ENCODE data around the gene GPR155.

Gene GPR155

DNA sequence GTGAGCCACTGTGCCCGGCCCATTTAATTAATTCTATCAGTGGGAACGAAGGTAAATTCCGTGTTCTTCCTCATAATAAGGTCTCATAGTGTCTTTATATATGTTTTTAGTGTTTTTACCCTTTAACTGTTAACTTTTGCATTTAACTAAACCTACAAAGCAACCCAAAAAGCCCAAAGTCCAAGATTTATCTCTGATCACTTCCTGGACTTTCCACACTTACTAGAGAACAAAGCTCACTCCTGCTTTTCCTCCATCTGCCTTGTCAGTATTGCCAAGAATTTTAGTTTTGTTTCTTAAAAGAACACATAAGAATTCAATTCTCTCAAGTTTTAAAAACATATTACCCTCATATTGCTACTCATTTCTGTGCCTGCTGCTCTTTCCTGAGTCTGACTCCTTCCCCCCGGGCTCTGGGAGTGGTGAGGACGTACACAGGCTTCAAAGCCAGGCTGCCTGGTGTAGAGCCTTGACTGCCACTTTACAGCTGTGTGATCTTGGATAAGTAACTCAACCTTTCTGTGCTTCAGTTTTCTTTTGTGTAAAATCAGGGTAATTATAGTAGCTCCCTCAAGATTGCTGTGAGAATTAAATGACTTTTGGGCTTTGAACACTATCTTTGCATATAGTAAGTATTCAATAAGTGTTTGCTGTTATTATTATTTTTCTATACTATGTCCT lies 24.9 kb upstream of the GPR155 start:
- TF ChIP-seq, protein P1, sequence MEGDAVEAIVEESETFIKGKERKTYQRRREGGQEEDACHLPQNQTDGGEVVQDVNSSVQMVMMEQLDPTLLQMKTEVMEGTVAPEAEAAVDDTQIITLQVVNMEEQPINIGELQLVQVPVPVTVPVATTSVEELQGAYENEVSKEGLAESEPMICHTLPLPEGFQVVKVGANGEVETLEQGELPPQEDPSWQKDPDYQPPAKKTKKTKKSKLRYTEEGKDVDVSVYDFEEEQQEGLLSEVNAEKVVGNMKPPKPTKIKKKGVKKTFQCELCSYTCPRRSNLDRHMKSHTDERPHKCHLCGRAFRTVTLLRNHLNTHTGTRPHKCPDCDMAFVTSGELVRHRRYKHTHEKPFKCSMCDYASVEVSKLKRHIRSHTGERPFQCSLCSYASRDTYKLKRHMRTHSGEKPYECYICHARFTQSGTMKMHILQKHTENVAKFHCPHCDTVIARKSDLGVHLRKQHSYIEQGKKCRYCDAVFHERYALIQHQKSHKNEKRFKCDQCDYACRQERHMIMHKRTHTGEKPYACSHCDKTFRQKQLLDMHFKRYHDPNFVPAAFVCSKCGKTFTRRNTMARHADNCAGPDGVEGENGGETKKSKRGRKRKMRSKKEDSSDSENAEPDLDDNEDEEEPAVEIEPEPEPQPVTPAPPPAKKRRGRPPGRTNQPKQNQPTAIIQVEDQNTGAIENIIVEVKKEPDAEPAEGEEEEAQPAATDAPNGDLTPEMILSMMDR (IDR thresholded peaks at IDR 0.05; ENCODE audit: low read depth, low read length, missing control alignments), result no peak
- DNase-seq (ENCODE audit: low read depth), result no peak
- no peak overlapping the region for H3K4me3 ChIP-seq (ENCODE audit: low read depth, low read length)

DNA sequence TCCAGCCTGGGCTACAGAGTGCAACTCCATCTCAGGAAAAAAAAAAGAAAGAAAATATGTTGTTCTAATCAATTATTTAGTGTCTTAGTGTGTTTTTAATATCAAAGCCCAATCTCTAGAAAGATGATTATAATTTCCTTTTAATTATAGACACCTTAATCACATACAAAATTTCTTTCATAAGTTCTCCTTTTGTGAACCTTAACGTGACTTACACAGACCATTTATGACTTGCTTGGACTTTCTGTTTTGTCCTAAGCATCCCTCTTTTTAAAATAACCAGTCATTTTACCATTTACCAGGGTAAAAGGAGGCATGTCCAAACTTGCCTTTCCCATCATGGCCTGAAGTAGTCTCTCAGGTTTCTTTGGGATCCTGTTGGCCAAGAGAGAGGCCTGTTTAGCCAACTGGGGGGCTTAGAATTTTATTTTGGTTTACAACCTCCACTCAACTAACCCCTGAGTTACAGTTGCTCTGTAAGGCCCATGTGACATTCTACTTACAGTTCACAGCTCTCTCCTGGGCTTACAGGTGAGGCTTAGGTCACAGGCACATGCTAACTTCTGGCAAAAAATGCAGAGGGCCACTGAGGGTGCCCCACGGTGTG lies 23.9 kb upstream of the GPR155 start:
- H3K4me3 ChIP-seq (ENCODE audit: low read depth, low read length), result no peak overlapping the region
- no peak for DNase-seq (ENCODE audit: low read depth)
- TF ChIP-seq, protein P1 (IDR thresholded peaks at IDR 0.05; ENCODE audit: low read depth, low read length, missing control alignments), result no peak

DNA sequence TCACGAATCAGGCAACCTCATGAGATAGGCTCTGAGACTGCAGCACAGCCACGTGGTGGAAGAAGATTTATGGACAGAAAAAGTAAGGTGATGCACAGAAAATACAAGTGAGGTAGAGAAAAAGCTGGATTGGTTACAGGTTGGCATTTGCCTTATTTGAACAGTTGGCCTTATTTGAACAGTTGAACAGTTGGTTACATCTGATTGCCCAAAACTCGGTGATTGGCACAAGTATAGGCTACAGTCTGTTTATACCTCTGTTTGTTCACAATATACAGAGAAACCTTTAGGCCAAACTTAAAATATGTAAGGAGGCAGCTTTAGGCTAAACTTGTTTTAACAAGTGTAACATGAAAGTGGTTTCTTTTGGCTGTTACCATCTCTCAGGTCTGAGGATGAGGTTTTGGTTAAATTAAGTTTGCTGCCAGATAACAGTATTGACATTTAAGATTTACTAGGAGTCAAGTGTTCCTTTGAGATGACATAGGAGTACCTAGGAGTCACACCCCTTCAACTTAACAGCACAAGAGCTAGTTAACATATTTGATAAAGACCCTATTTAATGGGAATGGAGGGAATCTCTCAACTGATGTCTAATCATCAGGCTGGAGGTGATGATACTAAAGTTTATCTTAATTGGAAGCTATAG lies 16.5 kb upstream of the GPR155 start:
- no peak overlapping the region for H3K4me3 ChIP-seq (ENCODE audit: low read depth, low read length)
- TF ChIP-seq, protein P1 (IDR thresholded peaks at IDR 0.05; ENCODE audit: low read depth, low read length, missing control alignments), result no peak
- DNase-seq (ENCODE audit: low read depth), result no peak

DNA sequence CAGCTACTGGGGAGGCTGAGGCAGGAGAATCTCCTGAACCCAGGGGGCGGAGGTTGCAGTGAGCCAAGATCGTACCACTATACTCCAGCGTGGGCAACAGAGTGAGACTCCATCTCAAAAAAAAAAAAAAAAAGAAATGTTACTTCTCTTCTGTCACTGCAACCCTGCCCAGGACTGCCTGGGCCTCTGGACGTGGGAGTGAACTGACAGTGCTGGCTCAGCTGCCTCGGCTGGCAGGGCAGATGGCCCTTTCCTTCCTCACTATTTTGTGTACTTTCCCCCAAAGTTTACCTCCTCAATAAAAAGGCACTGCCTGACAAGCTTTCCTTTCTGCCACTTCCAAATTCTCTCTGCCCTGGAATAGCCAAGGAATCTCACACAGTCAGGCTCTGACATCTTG lies 12.5 kb upstream of the GPR155 start:
- TF ChIP-seq, protein P1 (IDR thresholded peaks at IDR 0.05; ENCODE audit: low read depth, low read length, missing control alignments), result no peak
- DNase-seq (ENCODE audit: low read depth), result no peak
- H3K4me3 ChIP-seq (ENCODE audit: low read depth, low read length), result no peak overlapping the region

DNA sequence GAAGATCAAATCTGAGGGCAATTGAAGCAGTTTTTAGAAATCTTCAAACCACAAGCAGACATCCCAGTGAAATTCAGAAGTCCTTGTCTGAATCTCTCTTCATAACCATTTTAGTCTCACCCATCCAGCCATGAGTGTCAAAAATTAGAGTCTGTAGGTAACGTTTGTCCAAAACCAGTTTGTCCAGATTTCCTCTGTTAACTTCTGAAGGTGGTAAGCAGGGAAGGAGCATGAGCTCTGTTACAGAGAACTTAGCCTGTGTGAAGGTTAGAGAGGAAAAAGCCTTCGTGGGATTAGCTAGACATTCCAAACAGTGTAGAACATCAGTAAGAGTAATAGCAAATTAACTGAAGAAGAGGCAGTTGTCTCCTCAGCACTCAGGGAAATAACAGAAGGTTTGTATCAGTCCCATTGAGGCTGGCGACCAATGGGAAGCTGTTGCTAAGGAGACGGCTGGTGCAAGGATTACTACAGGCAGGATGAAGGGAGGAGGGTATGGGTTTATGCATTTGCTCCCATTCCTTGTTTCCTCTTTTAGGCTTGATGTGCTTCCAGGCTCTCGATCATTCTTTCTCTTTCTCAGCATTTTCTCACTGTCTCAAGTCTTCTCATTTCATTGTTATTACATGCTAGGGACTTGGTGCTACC lies 8.7 kb upstream of the GPR155 start:
- TF ChIP-seq, protein P1 (IDR thresholded peaks at IDR 0.05; ENCODE audit: low read depth, low read length, missing control alignments), result no peak
- DNase-seq (ENCODE audit: low read depth), result no peak
- no peak overlapping the region for H3K4me3 ChIP-seq (ENCODE audit: low read depth, low read length)

DNA sequence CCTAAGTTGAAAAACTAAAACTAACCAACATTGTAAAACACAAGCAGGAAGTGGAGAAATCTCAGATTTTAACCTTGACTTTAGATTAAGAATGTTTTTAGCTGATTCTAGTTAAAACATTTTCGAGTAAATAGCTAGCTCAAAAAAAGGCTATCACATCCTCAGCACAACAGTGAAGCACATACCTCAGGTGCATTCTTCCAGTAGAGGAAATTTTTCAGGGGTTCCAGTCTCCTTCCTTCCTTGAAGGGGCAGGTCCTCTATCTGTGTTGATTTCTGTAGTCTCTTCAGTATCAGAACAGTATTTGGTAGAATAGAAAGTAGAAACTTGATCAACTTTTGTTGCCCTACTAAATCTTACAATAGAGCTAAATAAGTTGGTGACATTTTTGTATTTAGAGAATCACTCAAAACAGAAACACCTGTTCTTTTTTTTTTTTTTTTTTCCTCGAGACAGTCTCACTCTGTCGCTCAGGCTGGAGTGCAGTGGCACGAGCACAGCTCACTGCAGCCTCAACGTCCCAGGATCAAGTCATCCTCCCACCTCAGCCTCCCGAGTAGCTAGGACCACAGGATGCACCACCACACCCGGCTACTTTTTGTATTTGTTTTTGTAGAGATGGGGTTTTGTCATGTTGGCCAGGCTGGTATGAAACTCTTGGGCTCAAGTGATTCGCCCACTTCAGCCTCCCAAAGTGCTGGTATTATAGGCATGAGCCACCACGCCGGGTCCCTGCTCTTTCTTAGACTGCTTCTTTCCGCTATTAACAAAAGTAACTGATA lies 6.9 kb upstream of the GPR155 start:
- H3K4me3 ChIP-seq (ENCODE audit: low read depth, low read length), result peak overlapping the region; percentile 37
- TF ChIP-seq, protein P1 (IDR thresholded peaks at IDR 0.05; ENCODE audit: low read depth, low read length, missing control alignments), result no peak
- DNase-seq (ENCODE audit: low read depth), result no peak
